GM10266 (cell line): ENCODE data around the gene FHAD1.

ENCODE experiments used
- DNase-seq: peaks from one replicate; pipeline ENCODE4 v3.0.0; 2012; ENCODE audit errors: extremely low spot score
- CTCF ChIP-seq: IDR thresholded peaks from 2 replicates; pipeline ENCODE4 v1.5.1; 2012; ENCODE audit warnings: mild to moderate bottlenecking, low read depth; ENCODE audit not compliant: control insufficient read depth, insufficient read depth; ENCODE audit errors: missing control alignments

FHAD1 gene

GRCh38 chr1:15259622-15260007 is 12.6 kb downstream of the FHAD1 start:
- TF ChIP-seq CTCF: no peak
- DNase-seq: no peak

GRCh38 chr1:15260418-15261154 is 13.6 kb downstream of the FHAD1 start:
- no peak for DNase-seq

GRCh38 chr1:15261155-15262002 is 14.4 kb downstream of the FHAD1 start:
- peak; percentile 33 for DNase-seq
- TF ChIP-seq CTCF: no peak

More at GRCh38 chr1:15260418-15261154, 13.6 kb downstream of the FHAD1 start:
- no peak for TF ChIP-seq CTCF

GRCh38 chr1:15262003-15262377 is 15.0 kb downstream of the FHAD1 start:
- DNase-seq: no peak
- TF ChIP-seq CTCF: no peak

- TF ChIP-seq CTCF: no peak
- DNase-seq: no peak
Observed at GRCh38 chr1:15262706-15263105, 15.7 kb downstream of the FHAD1 start.

GRCh38 chr1:15264769-15265168 is 17.7 kb downstream of the FHAD1 start:
- no peak for DNase-seq
- no peak for TF ChIP-seq CTCF

- DNase-seq: no peak
Observed at GRCh38 chr1:15271196-15271595, 24.2 kb downstream of the FHAD1 start.

More at GRCh38 chr1:15271196-15271595, 24.2 kb downstream of the FHAD1 start:
- no peak for TF ChIP-seq CTCF
